ENCODE measurements around the gene MTCL1. TPM values are rescaled to one million over a fixed set of nuclear protein-coding genes. Genes with fewer than 3 reads are reported as not detected.

MTCL1 gene
- total and polyA plus RNA-seq, 12 donors: 0.43 to 12.5 (median 2.1) TPM

GRCh38 chr18:8696749-8697211, 8.6 kb upstream of the MTCL1 start:
- intact Hi-C loops (cut with DNase I): loop anchor here in 1 of 2 donors (5.0 kb wide), 1 partner anchor 291 kb away; no protein-coding TSS in a partner anchor
- Histone ChIP-seq H3K36me3 (replicated peaks in 1 of 2) (no peaks in the 10 kb centered on the region), H3K27me3 (no peaks in the 10 kb centered on the region), H3K4me3 (no peak overlapping the region), H3K9me3 (replicated peaks in 1 of 3) (no peaks in the 10 kb centered on the region), H3K4me1 (replicated peaks in 1 of 2) (no peaks in the 10 kb centered on the region), H3K27ac (no peak overlapping the region)
- peak; percentile 58 to 92 (median 81) for DNase-seq
- 0 to 2% (median 1%) methylated on average over 4 to 5 of the region's 5 CpGs for WGBS, 4 donors
- no peak for TF ChIP-seq POLR2A (IDR thresholded peaks at IDR 0.05)
- TF ChIP-seq, protein P1, sequence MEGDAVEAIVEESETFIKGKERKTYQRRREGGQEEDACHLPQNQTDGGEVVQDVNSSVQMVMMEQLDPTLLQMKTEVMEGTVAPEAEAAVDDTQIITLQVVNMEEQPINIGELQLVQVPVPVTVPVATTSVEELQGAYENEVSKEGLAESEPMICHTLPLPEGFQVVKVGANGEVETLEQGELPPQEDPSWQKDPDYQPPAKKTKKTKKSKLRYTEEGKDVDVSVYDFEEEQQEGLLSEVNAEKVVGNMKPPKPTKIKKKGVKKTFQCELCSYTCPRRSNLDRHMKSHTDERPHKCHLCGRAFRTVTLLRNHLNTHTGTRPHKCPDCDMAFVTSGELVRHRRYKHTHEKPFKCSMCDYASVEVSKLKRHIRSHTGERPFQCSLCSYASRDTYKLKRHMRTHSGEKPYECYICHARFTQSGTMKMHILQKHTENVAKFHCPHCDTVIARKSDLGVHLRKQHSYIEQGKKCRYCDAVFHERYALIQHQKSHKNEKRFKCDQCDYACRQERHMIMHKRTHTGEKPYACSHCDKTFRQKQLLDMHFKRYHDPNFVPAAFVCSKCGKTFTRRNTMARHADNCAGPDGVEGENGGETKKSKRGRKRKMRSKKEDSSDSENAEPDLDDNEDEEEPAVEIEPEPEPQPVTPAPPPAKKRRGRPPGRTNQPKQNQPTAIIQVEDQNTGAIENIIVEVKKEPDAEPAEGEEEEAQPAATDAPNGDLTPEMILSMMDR (IDR thresholded peaks at IDR 0.05): peak; percentile 75 to 97 (median 88)

DNA sequence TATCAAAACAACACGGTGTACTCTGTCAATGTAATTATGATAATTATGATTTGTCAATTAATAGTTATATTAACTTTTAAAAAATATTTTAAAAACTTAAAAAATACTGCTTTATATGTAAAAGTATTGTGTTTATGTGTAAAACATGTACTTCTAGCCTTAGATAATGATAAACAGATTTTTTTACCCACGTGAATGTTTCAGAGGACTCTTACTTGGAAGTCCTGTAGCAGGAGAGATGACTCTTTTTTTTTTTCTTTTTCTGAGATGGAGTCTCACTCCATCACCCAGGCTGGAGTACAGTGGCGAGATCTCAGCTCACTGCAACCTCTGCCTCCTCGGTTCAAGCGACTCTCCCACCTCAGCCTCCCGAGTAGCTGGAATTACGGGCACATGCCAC, 6.2 kb upstream of the MTCL1 start:
- H3K4me3 ChIP-seq: no peak overlapping the region
- DNase-seq: no peak
- H3K36me3 ChIP-seq (replicated peaks in 1 of 2): no peaks in the 10 kb centered on the region
- H3K4me1 ChIP-seq (replicated peaks in 1 of 2): peaks cover 0 to 4% of the 10 kb centered on the region in 2 donors
- WGBS, 4 donors: 80 to 86% (median 82%) methylated on average over 6 to 7 of the region's 7 CpGs
- no peak overlapping the region for H3K27ac ChIP-seq
- H3K27me3 ChIP-seq: no peaks in the 10 kb centered on the region
- no peaks in the 10 kb centered on the region for H3K9me3 ChIP-seq (replicated peaks in 1 of 3)
- TF ChIP-seq POLR2A (IDR thresholded peaks at IDR 0.05): no peak
- TF ChIP-seq, protein P1 (IDR thresholded peaks at IDR 0.05): no peak
- intact Hi-C loops (cut with DNase I): loop anchor here in 1 of 2 donors (5.0 kb wide), 1 partner anchor 288 kb away; no protein-coding TSS in a partner anchor

GRCh38 chr18:8699948-8700347, 5.4 kb upstream of the MTCL1 start:
- H3K4me1 ChIP-seq (replicated peaks in 1 of 2): peaks cover 0 to 9% of the 10 kb centered on the region in 2 donors
- H3K27me3 ChIP-seq: no peaks in the 10 kb centered on the region
- DNase-seq: peak in 1 of 7 donors; percentile 35
- no peak overlapping the region for H3K27ac ChIP-seq
- H3K4me3 ChIP-seq: no peak overlapping the region
- H3K9me3 ChIP-seq (replicated peaks in 1 of 3): no peaks in the 10 kb centered on the region
- WGBS, 4 donors: 50 to 100% (median 65%) methylated on average over 1 to 2 of the region's 2 CpGs
- intact Hi-C loops (cut with DNase I): loop anchor here (5.0 to 10.0 kb wide), 2 partner anchors 287 to 355 kb away; no protein-coding TSS in a partner anchor
- TF ChIP-seq, protein P1 (IDR thresholded peaks at IDR 0.05): no peak
- TF ChIP-seq POLR2A (IDR thresholded peaks at IDR 0.05): no peak
- no peaks in the 10 kb centered on the region for H3K36me3 ChIP-seq (replicated peaks in 1 of 2)

- Histone ChIP-seq H3K27ac (no peak overlapping the region), H3K36me3 (replicated peaks in 1 of 2) (no peaks in the 10 kb centered on the region), H3K9me3 (replicated peaks in 1 of 3) (no peaks in the 10 kb centered on the region), H3K4me1 (replicated peaks in 1 of 2) (peaks cover 7 to 15% of the 10 kb centered on the region in 2 donors), H3K27me3 (no peaks in the 10 kb centered on the region), H3K4me3 (no peak overlapping the region)
- no peak for TF ChIP-seq POLR2A (IDR thresholded peaks at IDR 0.05)
- TF ChIP-seq, protein P1 (IDR thresholded peaks at IDR 0.05): no peak
- peak in 1 of 7 donors; percentile 36 for DNase-seq
- intact Hi-C loops (cut with DNase I): loop anchor here in 1 of 2 donors (10.0 kb wide), 1 partner anchor 353 kb away; no protein-coding TSS in a partner anchor
- WGBS, 4 donors: 57 to 72% (median 63%) methylated on average over 9 of the region's 9 CpGs
Measured at GRCh38 chr18:8701546-8702118, 3.7 kb upstream of the MTCL1 start.

Data from adrenal gland (tissue), 12 donors.